HFFc6 (cell line): ENCODE measurements around the gene PRICKLE2. TPM values are rescaled to one million over a fixed set of nuclear protein-coding genes. Genes with fewer than 3 reads are reported as not detected.

Source experiments
- DNase-seq: peaks from one replicate; pipeline ENCODE4 v3.0.0-alpha.2; 2018
- H3K27ac Mint-ChIP-seq: 2 replicates; pipeline ENCODE4 v1.8.0; 2020; ENCODE audit warnings: mild to moderate bottlenecking, mixed read lengths
- H3K27me3 Mint-ChIP-seq: 2 replicates; pipeline ENCODE4 v1.8.0; 2021; ENCODE audit warnings: mild to moderate bottlenecking, moderate library complexity, mixed read lengths; ENCODE audit not compliant: insufficient read depth
- H3K36me3 Mint-ChIP-seq: 2 replicates; pipeline ENCODE4 v1.8.0; 2021; ENCODE audit warnings: low read depth, mixed read lengths
- H3K4me1 Mint-ChIP-seq: 2 replicates; pipeline ENCODE4 v1.8.0; 2020; ENCODE audit warnings: low read depth, mixed read lengths
- H3K4me3 Mint-ChIP-seq: 2 replicates; pipeline ENCODE4 v1.8.0; 2020; ENCODE audit warnings: mild to moderate bottlenecking, moderate library complexity, mixed read lengths
- H3K9me3 Mint-ChIP-seq: 2 replicates; pipeline ENCODE4 v1.8.0; 2020; ENCODE audit warnings: mild to moderate bottlenecking, mixed read lengths
- total RNA-seq, 6 experiments: library from RNA; stranded (reverse); fragmentation: NEBNext Ultra II Directional; extraction: Animal tissue kit (Norgen Biotek cat#: 25700); gene quantifications; 2 replicates in 1 of 6; 3 replicates in 5 of 6; pipeline ENCODE4 v1.2.3, GENCODE V29; 2021
- TF ChIP-seq, protein P1 (sequence below): fragments of 200-600 bp; sonication (generic); IDR thresholded peaks from 2 replicates; pipeline ENCODE4 v1.5.0; 2021; ENCODE audit warnings: antibody characterized with exemption, mild to moderate bottlenecking

Gene PRICKLE2
- total RNA-seq, 6 experiments from 2014 or later, result 14.0 to 21.7 (median 18.4) TPM

DNA sequence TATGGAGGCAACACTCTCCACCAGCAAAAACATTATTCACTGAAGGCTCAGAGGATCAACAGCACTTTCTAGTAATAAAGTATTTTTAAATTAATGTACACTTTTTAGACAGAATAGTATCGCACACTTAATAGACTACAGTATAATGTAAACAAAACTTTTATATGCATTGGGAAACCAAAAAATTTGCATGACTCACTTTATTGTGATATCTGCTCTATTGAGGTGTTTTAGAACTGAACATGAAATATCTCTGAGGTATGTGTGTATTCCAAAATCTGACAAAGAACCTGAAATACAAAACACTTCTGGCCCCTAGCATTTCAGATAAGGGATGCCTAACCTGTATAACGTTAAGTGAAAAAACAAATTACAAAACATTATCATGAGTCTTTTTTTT lies 99.7 kb downstream of the PRICKLE2 start:
- Mint-ChIP-seq H3K4me3 (no peak overlapping the region), H3K9me3 (no peaks in the 10 kb centered on the region), H3K4me1 (peaks cover 13% of the 10 kb centered on the region), H3K27me3 (no peaks in the 10 kb centered on the region; the same call in 1 of the 2 replicates), H3K36me3 (peaks cover 29% of the 10 kb centered on the region), H3K27ac (no peak overlapping the region)
- TF ChIP-seq, protein P1, sequence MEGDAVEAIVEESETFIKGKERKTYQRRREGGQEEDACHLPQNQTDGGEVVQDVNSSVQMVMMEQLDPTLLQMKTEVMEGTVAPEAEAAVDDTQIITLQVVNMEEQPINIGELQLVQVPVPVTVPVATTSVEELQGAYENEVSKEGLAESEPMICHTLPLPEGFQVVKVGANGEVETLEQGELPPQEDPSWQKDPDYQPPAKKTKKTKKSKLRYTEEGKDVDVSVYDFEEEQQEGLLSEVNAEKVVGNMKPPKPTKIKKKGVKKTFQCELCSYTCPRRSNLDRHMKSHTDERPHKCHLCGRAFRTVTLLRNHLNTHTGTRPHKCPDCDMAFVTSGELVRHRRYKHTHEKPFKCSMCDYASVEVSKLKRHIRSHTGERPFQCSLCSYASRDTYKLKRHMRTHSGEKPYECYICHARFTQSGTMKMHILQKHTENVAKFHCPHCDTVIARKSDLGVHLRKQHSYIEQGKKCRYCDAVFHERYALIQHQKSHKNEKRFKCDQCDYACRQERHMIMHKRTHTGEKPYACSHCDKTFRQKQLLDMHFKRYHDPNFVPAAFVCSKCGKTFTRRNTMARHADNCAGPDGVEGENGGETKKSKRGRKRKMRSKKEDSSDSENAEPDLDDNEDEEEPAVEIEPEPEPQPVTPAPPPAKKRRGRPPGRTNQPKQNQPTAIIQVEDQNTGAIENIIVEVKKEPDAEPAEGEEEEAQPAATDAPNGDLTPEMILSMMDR, result no peak
- no peak for DNase-seq

DNA sequence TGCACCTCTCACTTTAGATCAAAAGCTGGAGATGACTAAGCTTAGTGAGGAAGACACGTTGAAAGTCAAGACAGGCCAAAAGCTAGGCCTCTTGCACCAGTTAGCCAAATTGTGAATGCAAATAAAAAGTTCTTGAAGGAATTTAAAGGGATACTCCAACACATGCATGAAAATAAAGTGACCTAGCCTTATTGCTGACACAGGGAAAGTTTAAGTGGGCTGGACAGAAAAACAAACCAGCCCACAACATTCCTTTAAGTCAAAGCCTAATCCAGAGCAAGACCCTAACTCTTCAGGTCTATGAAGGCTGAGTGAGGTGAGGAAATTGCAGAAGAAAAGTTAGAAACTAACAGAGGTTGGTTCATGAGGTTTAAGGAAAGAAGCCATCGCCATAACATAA lies 101.3 kb downstream of the PRICKLE2 start:
- Mint-ChIP-seq H3K4me3 (no peak overlapping the region), H3K4me1 (peaks cover 13% of the 10 kb centered on the region), H3K36me3 (peaks cover 37% of the 10 kb centered on the region)

DNA sequence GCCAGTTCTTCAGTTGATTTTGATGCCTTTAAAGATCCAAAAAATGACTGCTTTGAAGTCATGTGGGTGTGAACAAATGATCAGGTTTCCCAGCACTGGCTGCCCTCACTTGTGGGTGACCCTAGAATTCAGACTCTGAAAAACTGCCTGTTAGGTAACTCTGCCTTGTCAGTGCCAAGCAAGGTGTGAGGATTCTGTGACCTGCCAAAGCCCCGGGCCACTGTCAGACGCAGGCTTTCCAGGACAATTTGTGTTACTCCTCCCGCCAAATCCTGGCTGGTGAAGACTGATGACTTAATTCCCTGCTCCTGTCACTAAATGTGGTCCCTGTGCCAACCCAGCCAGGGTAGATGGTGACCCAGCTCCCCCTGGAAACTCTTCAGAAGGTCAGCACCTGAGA lies 102.8 kb downstream of the PRICKLE2 start:
- TF ChIP-seq, protein P1, result no peak
- no peak for DNase-seq
- Mint-ChIP-seq H3K36me3 (peaks cover 40% of the 10 kb centered on the region), H3K4me3 (no peak overlapping the region), H3K9me3 (no peaks in the 10 kb centered on the region), H3K27ac (no peak overlapping the region), H3K27me3 (no peaks in the 10 kb centered on the region; the same call in 1 of the 2 replicates), H3K4me1 (peaks cover 13% of the 10 kb centered on the region)

More for the DNA sequence above, 101.3 kb downstream of the PRICKLE2 start:
- no peak for DNase-seq
- Mint-ChIP-seq H3K27me3 (no peaks in the 10 kb centered on the region; the same call in 1 of the 2 replicates), H3K9me3 (no peaks in the 10 kb centered on the region), H3K27ac (no peak overlapping the region)
- TF ChIP-seq, protein P1, result no peak

DNA sequence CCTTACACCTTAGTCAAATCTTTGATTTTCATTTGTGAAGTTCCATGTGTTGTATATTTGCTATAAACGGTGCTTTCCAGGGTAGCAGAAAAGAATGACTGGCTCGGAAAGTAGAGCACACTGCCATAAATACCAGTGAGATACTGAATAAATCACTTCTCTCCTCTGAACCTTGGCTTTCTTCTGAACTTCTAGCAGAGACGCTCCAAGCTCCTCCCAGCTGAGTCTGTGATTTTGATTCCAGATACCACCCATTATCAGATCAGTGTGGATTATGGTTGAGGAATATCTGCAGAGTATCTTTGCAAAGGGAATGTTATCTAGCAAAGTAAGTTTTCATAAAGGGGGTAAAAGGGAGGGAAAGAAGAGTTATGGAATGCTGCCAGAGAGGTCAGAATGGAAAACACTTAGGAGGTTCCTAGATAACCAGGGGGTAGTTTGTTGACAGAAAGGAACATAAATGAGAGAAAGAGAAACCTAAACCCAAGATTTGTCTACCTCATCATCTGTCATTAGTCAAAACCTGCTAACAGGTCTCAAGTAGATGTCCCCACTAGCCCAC lies 103.4 kb downstream of the PRICKLE2 start:
- TF ChIP-seq, protein P1, result no peak
- Mint-ChIP-seq H3K4me1 (peaks cover 13% of the 10 kb centered on the region), H3K36me3 (peaks cover 35% of the 10 kb centered on the region), H3K9me3 (no peaks in the 10 kb centered on the region), H3K27me3 (no peaks in the 10 kb centered on the region), H3K4me3 (no peak overlapping the region), H3K27ac (peak overlapping the region; percentile 36; the same call in 1 of the 2 replicates)
- DNase-seq, result no peak

DNA sequence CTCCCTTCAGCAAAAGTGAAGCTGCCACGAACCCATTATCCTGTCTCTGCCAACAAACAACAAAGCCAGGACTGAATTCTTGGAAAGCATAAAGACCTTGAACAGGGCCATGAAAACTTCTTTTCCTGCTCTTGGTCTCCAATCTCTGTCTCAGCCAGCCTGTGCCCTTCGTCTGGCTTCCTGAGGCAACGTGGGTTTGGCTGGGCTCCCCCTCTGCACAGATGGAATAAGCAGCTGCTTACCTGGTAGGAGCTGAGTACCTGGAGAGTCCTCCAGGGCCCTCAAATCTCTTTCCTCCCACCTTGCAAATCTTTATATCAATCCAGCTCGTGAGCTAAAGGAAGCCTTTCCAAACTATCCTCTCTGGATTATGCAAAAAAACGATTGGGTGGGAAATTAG lies 104.4 kb downstream of the PRICKLE2 start:
- Mint-ChIP-seq H3K27me3 (no peaks in the 10 kb centered on the region; the same call in 1 of the 2 replicates), H3K36me3 (peaks cover 43% of the 10 kb centered on the region), H3K4me3 (no peak overlapping the region), H3K27ac (no peak overlapping the region), H3K9me3 (peaks cover under 1% of the 10 kb centered on the region; the same call in 1 of the 2 replicates), H3K4me1 (peaks cover 13% of the 10 kb centered on the region)
- no peak for DNase-seq
- TF ChIP-seq, protein P1, result no peak
